Measurements from ENCODE around the gene LARGE1.

LARGE1 gene

DNA sequence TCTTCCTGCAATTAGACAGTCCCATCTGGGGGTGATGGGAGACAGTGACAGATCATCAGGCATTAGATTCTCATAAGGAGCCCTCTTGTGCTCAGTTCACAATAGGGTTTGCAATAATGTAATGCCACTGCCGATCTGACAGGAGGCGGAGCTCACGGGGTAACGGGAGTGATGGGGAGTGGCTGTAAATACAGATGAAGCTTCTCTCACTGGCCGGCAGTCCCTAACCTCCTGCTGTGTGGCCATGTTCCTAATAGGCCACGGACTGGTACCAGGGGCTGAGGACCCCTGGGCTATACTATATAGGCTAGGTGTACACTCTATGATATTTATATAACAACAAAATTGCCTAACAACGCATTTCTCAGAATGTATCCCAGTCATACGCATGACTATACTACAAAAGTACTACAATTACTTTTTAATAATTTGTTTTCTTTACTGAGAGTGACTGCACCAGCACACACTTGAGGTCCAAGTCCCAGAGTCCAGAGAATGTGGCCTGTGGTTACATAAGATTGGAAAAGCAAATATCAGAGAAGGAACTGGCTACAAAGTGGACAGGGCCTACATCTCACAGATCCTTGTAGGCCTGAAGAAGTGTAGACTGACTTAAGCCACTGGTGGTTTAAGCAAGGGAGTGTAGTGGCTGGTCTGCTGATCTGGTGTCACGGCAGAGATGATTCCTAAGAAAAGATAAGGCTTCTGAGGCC, 200.0 kb downstream of the LARGE1 start:
- no peak for DNase-seq (ENCODE audit: low spot score)

DNA sequence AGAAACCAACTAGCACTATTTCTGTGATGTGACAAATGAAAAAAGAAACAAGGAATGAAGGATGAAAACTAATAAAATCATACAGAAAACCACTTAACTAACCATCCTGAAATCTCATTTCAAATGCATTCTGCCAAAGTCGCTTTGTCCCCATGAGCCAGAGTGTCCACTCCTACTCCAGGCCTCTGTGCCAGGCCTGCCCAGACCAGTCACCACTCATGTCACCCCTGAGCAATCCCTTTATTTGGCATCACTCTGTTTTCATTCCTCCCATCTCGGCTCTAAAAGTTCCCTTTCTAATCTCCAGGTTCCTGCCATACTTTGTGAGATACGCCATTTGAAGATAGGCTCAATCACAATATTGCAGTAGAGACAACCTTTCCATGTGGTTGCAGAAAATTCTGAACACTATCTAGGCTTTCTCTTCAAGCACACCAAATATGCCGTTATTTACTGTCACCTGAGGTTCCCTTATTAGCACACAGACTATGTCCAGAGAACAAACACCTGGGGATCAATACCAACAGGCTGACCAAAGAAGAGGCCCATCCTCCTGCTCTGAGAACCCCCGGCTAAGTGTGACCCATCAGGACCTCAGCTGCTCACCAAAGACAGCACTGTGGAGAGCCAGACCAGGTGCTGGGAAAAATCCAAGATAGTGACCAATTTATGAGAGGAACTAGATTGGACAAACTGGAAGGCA, 202.4 kb downstream of the LARGE1 start:
- DNase-seq (ENCODE audit: low spot score): no peak

DNA sequence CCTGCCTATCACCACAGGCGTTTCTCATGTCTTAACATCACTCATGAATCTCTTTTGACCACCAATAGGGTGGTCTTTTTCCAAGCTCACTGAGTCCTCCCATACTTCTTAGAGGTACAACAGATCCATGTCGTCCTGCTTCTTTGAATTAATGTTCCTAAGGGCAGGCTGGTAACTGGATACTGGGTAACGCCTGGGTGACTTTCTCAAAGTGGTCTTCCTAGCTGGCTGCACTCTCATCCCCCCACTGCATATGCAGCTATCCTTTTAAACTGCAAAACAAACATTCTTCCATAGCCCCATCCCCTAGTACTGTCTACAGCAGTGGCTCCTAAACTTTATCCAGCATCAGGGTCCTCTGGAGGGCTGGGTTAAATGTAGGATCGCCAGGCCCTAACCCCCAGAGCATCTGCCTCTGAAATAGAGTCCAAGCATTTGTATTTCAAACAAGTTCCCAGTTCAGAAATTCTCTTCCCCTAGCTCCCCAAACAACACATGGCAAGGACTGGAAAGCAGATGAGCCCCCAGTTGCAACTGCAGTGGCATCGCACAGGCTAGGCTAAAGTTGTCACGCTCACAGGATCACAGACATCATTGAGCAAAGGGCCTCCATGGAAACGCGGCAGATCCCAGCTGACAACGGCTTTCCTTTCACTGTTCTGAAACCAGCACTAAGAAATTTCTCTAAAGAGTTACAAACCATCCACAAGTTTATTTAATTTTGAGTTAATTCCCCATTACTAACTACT, 204.9 kb downstream of the LARGE1 start:
- no peak for DNase-seq (ENCODE audit: low spot score)

DNA sequence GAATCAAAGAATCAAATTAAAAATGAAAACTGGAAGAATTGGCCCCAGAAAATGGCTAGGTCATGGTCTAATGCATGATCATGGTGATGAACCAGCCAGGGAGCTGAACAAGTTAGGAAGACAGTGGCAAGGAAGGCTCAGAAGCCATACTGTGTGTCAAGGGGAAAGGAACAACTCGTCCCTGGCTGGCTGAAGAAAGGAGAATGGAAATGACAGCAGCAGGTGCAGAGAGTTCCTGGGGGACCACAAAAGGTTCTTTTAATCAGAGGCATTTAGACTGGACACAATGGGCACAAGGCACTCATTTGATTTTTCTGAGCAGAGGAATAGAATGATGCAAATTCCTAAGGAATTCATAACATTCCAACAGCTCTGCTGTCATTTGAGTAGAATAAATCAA, 209.9 kb downstream of the LARGE1 start:
- DNase-seq (ENCODE audit: low spot score): peak; percentile 13

DNA sequence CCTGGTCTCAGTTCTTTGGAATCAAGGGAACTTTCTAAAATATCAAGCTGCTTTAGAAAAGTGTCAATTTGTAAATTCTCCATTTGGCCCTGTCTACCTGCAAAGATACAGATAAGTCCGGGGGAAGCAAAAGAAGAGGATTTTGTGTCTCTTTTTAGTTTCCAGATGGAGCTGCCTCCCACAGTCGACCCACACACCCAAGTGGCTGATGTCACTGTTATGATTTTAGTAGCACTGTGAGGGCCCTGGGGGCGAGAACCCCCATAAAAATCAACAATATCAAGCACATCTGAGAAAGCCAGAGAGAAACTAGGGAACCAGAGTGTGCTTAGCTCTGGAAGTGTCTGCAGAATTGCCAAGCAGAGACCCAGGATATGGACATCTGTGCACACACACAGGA, 212.7 kb downstream of the LARGE1 start:
- DNase-seq (ENCODE audit: low spot score): no peak

DNA sequence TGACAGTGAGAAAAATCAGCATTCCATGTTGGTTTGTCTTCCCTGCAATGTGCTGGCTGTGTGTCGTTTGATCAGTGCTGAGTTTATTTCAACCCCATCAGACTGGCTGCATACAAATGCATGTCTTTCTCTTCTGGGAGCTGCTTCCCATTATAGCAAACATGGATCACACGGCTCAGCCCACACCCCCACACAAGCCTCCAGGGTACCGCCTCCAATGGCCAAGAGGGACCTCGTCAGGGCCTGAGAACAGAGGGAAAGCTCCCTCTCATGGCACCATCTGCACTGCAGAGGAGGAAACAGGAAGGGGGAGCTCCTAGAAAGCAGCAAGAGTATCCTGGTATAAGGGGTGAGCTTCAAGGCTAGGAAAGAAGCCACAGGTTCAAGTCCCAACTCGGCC, 214.2 kb downstream of the LARGE1 start:
- no peak for DNase-seq (ENCODE audit: low spot score)

DNA sequence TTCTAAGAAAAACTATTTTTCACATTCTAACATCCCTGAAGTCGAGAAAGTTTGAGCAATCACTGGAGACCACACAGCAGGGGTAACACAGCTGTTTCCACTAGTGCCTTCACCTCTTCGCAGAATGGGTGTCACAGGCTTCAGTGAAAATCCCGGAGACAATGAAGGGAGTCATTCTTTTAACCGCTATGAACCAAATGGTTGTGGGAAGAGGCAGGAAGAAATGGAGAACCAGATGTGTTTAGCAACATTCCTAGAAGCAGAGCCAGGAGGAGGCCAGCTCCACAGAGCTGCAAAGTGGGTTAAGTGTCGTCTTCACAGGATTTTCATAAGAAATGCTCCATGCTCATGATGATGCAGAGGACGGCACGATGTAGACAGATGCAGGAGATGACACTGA, 221.1 kb downstream of the LARGE1 start:
- no peak for DNase-seq (ENCODE audit: low spot score)

DNA sequence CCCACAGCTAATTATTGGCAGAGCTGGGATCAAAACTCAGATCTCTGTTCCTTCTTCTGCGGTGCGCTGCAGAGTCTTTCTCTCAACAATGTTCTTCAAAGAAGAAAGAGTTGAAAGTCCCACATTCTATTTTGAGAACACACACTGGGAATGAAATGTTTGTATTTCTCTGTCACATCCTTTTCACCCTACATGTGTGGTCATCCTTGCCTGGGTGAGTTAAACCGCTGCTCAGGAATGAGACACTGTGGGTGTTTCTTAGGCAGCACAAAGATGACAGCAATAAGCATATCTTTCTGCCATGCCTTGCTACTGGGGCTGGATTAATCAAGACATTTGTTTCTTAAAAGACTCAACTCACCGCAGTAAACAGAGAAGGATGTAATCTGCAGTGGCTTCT, 222.6 kb downstream of the LARGE1 start:
- peak; percentile 44 for DNase-seq (ENCODE audit: low spot score)

DNA sequence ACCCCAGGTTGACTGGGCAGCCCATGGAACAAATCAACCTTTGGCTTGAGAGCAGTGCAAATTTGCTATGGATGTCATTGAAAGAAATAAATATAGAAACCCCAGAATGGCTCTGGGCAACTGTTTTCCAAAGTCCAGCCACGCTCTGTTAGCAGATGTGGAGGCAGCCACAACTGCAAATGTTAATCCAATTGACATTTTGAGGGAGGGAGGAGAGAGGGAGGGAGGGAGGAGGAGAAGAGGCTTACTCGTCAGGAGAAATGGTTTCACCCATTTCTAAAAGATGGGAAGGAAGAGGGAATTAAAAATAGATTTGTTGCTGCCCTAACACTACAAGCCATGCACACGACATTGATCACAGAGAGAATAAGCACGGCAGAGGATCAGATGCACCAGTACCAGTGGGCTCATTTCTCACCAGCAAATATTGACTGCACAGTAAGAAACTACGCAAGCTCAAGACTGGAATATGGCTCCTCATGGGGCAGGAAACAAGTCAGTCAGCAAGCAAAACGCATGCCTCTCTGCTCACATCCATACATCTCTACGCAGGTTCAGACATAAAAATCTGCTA, 229.1 kb downstream of the LARGE1 start:
- DNase-seq (ENCODE audit: low spot score): no peak

DNA sequence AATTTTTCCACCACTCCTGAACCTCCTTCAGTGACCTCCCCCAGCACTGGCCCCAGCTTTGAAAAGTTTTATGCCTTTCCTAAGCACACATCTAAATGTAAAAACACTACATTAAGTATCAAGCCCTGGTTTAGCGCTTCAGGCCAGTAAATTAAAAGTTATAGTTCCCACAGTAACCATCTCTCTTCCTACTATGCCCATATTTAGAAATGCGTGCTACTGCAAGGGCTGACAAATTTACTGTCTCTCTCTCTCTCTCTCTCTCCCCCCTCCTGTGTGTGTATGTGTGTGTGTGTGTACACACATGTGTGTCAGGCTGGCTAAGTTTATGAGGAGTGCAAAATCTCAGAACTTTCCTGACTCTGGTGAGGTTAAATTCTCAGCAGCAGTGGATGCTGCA, 231.4 kb downstream of the LARGE1 start:
- no peak for DNase-seq (ENCODE audit: low spot score)

DNA sequence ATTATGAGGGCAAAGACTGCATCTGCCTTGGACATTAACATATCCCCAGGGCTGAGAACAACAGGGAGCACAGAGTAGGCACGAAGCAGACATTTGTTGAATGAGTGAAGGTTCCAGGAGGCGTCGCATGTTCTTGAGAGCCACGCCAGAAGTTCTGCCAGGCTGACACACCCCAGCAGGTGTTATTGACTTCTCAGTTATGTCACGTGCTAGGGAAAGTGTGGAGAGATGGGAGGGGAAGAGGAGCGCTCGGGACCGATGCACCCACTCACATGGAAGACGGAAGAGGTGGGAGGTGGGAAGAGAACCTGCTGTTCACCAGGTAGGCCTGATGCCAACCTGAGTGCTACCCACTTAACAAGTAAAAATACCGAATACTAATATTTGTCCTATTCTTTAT, 232.8 kb downstream of the LARGE1 start:
- DNase-seq (ENCODE audit: low spot score): no peak

DNA sequence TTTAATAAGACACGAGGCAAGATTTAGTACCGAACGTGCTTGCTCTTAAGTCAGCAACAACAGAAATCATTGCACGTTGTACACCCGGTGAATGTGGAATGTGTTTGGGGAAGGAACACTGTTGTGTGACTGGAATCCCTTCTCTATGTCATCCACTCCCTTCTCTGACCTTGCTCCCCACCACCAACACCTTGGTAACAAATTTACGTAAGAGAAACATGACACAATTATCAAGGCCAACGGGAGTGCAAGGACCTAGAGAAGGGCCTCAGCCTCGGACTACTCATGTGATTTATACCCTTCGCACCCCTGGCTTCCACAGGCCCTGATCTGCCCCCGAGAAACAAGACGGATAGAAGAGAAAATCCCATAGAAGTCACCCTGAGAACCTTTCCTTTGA, 236.2 kb downstream of the LARGE1 start:
- DNase-seq (ENCODE audit: low spot score): no peak

DNA sequence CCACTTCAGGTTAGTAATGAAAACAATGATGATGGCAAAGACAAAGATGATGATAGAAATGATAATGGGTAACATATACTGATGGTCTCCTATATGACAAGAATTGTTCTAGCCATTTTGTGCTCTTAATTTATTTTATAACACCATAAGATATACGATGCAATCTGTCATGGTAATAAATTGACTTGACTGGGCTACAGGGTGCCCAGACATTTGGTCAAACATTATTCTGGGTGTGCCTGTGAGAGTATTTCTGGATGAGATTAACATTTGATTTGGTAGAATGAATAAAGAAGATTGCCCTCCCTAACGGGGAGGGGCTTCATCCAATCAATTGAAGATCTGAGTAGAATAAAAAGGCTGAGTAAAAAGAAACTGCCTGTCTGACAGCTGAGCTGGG, 237.3 kb downstream of the LARGE1 start:
- no peak for DNase-seq (ENCODE audit: low spot score)

DNA sequence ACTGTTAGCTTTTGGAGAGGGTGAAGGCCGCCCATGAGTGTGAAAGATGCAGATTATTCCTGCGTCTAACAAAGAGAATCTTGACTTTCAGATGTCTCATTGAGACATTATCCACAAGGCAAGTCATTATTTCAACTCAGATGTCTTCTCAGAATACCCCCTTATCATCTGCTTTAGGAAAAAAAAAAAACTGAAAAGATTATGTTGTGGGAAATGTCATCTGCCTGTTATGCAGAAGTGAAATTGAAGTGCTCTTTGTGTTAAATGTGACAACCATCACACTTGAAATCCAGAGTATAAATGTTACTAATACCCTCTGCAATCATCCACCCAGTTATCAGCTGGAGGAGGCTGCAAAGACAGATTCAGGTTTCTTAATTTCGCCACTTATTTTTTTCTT, 239.6 kb downstream of the LARGE1 start:
- no peak for DNase-seq (ENCODE audit: low spot score)

DNA sequence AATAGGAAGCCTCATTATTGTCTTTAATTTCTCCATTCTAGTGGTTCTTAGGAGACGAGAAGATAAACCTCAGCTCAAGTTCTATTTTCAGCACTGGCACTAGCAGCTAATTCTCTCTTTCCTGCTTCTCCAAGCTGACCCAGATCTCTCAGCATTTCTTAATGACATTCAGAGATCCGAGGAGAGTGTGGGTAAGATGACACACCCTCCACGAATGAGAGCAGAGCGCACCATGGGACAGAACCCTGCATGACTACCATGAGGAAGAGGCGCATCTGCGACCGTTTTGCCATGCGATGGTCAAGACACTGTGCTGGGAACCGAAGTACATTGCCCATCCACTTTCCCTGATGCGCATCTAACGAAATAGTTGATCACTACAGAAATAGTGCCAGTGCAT, 241.8 kb downstream of the LARGE1 start:
- no peak for DNase-seq (ENCODE audit: low spot score)

DNA sequence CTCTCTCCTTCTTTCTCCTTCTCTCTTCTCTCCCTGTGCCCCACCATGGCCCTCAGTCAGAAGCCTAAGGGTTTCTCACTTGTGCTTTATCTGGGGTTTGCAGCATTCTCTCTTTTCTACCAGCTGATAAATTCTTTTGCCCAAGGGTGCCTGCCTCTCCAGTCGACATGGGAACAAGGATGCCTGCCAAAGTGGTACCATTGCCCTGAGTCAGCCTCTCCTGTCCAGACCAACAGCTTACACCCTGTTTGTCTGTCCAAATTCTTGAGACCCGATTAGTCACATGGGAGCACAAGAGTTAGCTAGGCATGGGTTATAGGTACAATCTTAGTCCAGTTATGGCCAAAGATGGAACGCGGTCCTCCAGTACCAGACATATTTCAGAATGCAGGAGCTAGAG, 242.7 kb downstream of the LARGE1 start:
- DNase-seq (ENCODE audit: low spot score): no peak

DNA sequence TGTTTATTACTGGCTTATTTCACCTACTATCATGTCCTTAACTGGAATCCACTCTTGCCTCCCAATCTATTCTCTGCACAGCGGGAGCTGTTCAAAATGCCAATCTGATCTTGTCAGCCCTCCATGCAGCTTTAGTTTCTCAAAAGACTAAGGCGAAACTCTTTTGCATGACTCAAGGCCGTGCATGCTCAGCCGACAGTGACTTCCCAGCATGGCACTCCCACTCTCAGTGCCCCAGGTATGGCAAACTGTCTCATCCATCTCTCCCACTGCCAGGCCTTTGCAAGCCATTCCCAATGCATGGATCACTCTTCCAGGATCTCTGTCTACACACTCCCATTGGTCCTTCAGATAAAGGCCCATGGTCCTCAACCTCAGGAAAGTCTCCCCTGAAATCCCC, 245.9 kb downstream of the LARGE1 start:
- peak; percentile 75 for DNase-seq (ENCODE audit: low spot score)

DNA sequence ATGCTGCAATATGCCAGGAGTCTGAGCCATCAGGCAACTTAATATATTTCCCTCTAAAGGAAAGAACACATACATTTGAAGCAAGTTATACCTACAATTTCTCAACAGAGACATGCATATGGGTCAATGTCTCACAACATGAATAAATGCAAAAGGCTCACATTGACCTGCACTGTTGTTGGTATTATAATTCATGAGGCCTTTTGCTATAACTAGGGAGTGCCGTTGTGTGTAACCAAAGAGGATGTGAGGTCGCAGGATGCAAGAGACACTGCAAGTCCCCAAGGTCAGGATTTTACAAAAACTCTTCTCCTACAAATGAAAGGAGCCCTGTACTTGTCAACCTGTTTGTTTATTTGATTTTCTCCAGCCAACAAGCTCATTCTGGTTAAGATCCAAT, 250.5 kb downstream of the LARGE1 start:
- DNase-seq (ENCODE audit: low spot score): no peak

DNA sequence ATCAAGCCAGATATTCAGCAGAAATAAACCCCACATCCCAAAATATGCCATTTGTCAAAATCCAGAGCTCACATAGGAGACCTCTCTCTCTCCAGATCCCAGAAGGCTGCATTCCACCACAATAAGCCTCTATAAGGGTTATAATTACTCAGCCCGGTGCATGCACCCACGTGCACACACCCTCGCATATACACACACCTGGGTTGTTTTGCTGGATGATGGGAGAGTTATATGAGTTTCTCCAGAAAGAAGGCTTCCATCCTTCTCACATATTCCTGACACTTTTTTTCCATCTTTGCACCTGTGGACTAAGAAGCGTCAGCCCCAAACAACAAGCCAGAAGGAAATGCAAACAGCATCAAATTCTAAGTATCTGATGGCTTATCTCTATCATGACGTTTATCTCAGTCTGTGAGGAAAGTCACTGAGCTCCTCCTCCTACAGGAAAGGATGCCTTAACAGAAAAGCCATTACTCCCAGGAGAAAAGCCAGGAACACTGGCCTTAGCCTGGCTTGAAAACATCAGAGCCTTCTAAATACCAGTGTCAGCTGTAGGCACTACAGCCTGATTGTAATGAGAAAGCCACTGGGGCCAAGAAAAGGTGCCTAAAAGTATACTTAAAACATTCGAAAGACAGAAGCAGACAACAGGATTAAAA, 253.2 kb downstream of the LARGE1 start:
- no peak for DNase-seq (ENCODE audit: low spot score)

DNA sequence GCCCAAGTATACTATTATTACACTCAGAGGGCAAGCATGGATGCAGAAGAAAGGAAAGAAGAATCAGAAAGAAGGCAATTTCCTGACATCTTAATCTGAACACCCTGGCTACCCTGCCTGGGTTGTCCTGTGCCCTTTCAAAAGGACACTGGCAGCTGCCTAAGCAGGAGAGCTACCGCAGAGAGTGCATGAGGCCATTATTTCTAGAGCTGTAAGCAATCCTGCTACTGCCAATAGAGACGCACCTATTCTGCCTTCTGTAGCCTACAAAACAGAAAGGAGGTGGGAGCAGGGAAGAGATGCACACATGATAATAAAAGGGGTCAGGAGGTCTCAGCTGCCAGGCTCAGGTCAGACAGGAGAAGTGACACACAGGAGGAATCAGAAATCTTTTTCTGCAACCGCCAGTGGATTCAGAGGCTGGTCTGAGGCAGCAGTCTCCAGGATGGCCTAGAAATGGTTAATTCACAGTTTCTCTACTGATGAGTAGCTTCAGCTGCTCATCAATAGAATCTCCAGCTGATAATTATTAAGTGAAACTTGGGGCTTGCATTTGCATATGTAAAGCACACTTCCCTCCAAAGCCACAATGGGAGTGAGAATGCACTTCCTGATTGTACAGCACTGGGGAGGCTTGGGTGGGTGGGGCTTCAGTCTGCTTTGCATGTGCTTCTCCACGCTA, 253.9 kb downstream of the LARGE1 start:
- no peak for DNase-seq (ENCODE audit: low spot score)

DNA sequence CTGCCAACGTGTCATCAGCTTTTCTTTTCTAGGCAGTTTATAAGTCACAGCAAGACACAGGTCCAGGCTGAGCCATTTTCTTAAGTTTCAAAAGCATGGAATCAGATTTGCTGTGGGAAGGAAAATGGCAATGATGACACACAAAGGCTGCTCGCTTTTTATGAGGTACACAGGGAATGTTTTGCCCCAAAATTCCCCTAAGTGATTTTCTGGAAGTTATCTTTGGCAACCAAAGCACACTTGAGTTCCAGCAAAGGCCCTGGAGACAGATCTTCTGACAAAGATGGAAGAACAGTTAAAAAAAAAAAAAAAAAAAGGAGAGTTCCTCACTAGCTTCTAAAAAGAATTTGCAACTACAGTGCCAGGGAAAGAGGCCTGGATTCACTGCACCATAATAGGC, 260.8 kb downstream of the LARGE1 start:
- DNase-seq (ENCODE audit: low spot score): no peak

DNA sequence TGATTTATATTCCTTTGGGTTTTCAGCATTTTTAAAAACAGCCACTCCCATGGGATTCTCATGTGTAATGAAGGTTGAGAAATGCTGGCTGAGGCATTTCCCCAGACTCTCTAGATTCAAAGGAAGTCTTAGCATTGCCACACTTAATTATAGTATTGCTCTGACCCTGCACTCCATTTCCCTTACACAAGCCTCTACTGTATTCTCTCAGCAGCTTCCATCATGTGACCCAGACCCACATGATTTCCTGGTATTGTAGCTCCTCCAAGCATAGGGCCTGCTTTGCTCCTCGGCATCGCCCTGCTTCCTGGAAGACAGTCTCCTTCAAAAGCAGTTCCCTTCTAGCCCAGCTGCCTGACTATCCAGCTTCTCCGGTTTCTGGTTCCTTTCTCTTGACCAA, 261.5 kb downstream of the LARGE1 start:
- no peak for DNase-seq (ENCODE audit: low spot score)

All from kidney tubule cell (primary cell).